ENCODE data around the gene CREB5. TPM values are rescaled to one million over a fixed set of nuclear protein-coding genes. Genes with fewer than 3 reads are reported as not detected.

CREB5 gene
- total RNA-seq, 1 donor from 2014 or later, result 13.6 TPM

GRCh38 chr7:28832669-28833068, 420.4 kb downstream of the CREB5 start:
- Mint-ChIP-seq H3K4me3 (no peak overlapping the region), H3K9me3 (no peaks in the 10 kb centered on the region), H3K27ac (no peak overlapping the region), H3K4me1 (no peaks in the 10 kb centered on the region), H3K27me3 (ENCODE audit: low read depth) (no peaks in the 10 kb centered on the region), H3K36me3 (no peaks in the 10 kb centered on the region)
- DNase-seq (ENCODE audit: low spot score in 2 of 2, unreplicated experiment in 2 of 2), result no peak
- TF ChIP-seq CTCF (IDR thresholded peaks at IDR 0.05; ENCODE audit: unreplicated experiment), result no peak

GRCh38 chr7:28835800-28836199, 423.5 kb downstream of the CREB5 start:
- no peak overlapping the region for H3K4me3 Mint-ChIP-seq
- H3K36me3 Mint-ChIP-seq, result peaks cover 1% of the 10 kb centered on the region

GRCh38 chr7:28836716-28837115, 424.4 kb downstream of the CREB5 start:
- H3K4me1 Mint-ChIP-seq, result no peaks in the 10 kb centered on the region
- TF ChIP-seq CTCF (IDR thresholded peaks at IDR 0.05; ENCODE audit: unreplicated experiment), result no peak

More at GRCh38 chr7:28835800-28836199, 423.5 kb downstream of the CREB5 start:
- no peak for TF ChIP-seq CTCF (IDR thresholded peaks at IDR 0.05; ENCODE audit: unreplicated experiment)
- H3K27me3 Mint-ChIP-seq (ENCODE audit: low read depth), result no peaks in the 10 kb centered on the region
- no peaks in the 10 kb centered on the region for H3K4me1 Mint-ChIP-seq
- no peaks in the 10 kb centered on the region for H3K9me3 Mint-ChIP-seq
- no peak overlapping the region for H3K27ac Mint-ChIP-seq
- no peak for DNase-seq (ENCODE audit: low spot score in 2 of 2, unreplicated experiment in 2 of 2)

GRCh38 chr7:28837216-28837615, 424.9 kb downstream of the CREB5 start:
- DNase-seq (ENCODE audit: low spot score in 2 of 2, unreplicated experiment in 2 of 2), result no peak
- no peak overlapping the region for H3K4me3 Mint-ChIP-seq
- H3K27ac Mint-ChIP-seq, result no peak overlapping the region
- no peaks in the 10 kb centered on the region for H3K27me3 Mint-ChIP-seq (ENCODE audit: low read depth)
- H3K9me3 Mint-ChIP-seq, result no peaks in the 10 kb centered on the region
- TF ChIP-seq CTCF (IDR thresholded peaks at IDR 0.05; ENCODE audit: unreplicated experiment), result no peak
- peaks cover 1% of the 10 kb centered on the region for H3K36me3 Mint-ChIP-seq
- H3K4me1 Mint-ChIP-seq, result no peaks in the 10 kb centered on the region

More at GRCh38 chr7:28836716-28837115, 424.4 kb downstream of the CREB5 start:
- Mint-ChIP-seq H3K9me3 (no peaks in the 10 kb centered on the region), H3K36me3 (peaks cover 1% of the 10 kb centered on the region), H3K4me3 (no peak overlapping the region), H3K27me3 (ENCODE audit: low read depth) (no peaks in the 10 kb centered on the region), H3K27ac (no peak overlapping the region)
- no peak for DNase-seq (ENCODE audit: low spot score in 2 of 2, unreplicated experiment in 2 of 2)

- Mint-ChIP-seq H3K9me3 (no peaks in the 10 kb centered on the region), H3K27me3 (ENCODE audit: low read depth) (peaks cover 4% of the 10 kb centered on the region), H3K27ac (no peak overlapping the region), H3K4me1 (no peaks in the 10 kb centered on the region), H3K4me3 (no peak overlapping the region), H3K36me3 (peaks cover 1% of the 10 kb centered on the region)
- TF ChIP-seq CTCF (IDR thresholded peaks at IDR 0.05; ENCODE audit: unreplicated experiment), result peak; percentile 32
- no peak for DNase-seq (ENCODE audit: low spot score in 2 of 2, unreplicated experiment in 2 of 2)
Observed at GRCh38 chr7:28840592-28840995, 428.3 kb downstream of the CREB5 start.

GRCh38 chr7:28841766-28842165, 429.4 kb downstream of the CREB5 start:
- H3K36me3 Mint-ChIP-seq, result peaks cover 1% of the 10 kb centered on the region
- H3K9me3 Mint-ChIP-seq, result no peaks in the 10 kb centered on the region
- H3K27me3 Mint-ChIP-seq (ENCODE audit: low read depth), result peaks cover 4% of the 10 kb centered on the region
- no peaks in the 10 kb centered on the region for H3K4me1 Mint-ChIP-seq
- DNase-seq (ENCODE audit: low spot score in 2 of 2, unreplicated experiment in 2 of 2), result no peak
- no peak overlapping the region for H3K4me3 Mint-ChIP-seq
- no peak overlapping the region for H3K27ac Mint-ChIP-seq
- TF ChIP-seq CTCF (IDR thresholded peaks at IDR 0.05; ENCODE audit: unreplicated experiment), result no peak

Measured in mesothelial cell of epicardium (in vitro differentiated cells).